HEK293 (cell line): Measurements from ENCODE around the gene ERN2.
"Not testable (repeated sequence)": the region's sequence is repeated elsewhere in the genome, so short reads cannot be mapped to it uniquely, and the experiment has no call there.

Experiments used
- CTCF ChIA-PET: fragments of 350-600 bp; formaldehyde crosslinking; extraction: SDS; loops from one replicate; lab custom pipeline; 2021; ENCODE audit warnings: antibody characterized with exemption; lab: Yijun Ruan, JAX
- POLR2A ChIA-PET: fragments of 300-600 bp; formaldehyde crosslinking; extraction: SDS; loops from one replicate; lab custom pipeline; 2020; ENCODE audit warnings: antibody characterized with exemption, inconsistent platforms; lab: Yijun Ruan, JAX
- H3K27ac ChIP-seq: fragments of 200-500 bp; sonication (Bioruptor generic); 2 replicates; pipeline ENCODE4 v1.5.1; 2014; ENCODE audit warnings: low read depth, low read length, control low read depth, inconsistent platforms; ENCODE audit errors: extremely low read depth
- H3K36me3 ChIP-seq, 2 experiments: fragments of 200-500 bp in 1 of 2; sonication (Bioruptor generic) in 1 of 2; 1 replicate in 1 of 2; 2 replicates in 1 of 2; pipeline ENCODE4 v1.5.1; 2014 to 2017; ENCODE audit warnings: inconsistent platforms in 2 of 2, low read length in 2 of 2; ENCODE audit not compliant: control insufficient read depth in 2 of 2, insufficient read depth in 1 of 2
- H3K4me1 ChIP-seq: fragments of 200-500 bp; sonication (Bioruptor generic); 2 replicates; pipeline ENCODE4 v1.5.1; 2014; ENCODE audit warnings: mild to moderate bottlenecking, low read length, inconsistent platforms; ENCODE audit not compliant: control insufficient read depth, insufficient read depth
- H3K4me3 ChIP-seq: 2 replicates; pipeline ENCODE4 v1.5.1; 2011; ENCODE audit warnings: low read depth, mild to moderate bottlenecking, control low read depth, low read length, moderate library complexity
- H3K9me3 ChIP-seq: fragments of 200-500 bp; sonication (Bioruptor generic); 2 replicates; pipeline ENCODE4 v1.5.1; 2014; ENCODE audit warnings: low read depth, low read length, inconsistent platforms; ENCODE audit not compliant: control insufficient read depth, insufficient read depth
- BCL11B ChIP-seq: fragments of 450-650 bp; formaldehyde crosslinking; IDR thresholded peaks from 2 replicates; pipeline ENCODE4 v1.5.1; 2016; ENCODE audit warnings: low read depth, missing biosample characterization, missing genetic modification characterization
- PBX3 ChIP-seq: sonication (generic); formaldehyde crosslinking; IDR thresholded peaks from 2 replicates; pipeline ENCODE4 v1.8.1; 2022; ENCODE audit warnings: mild to moderate bottlenecking, moderate library complexity, missing genetic modification reagents
- PRDM1 ChIP-seq: fragments of 450-650 bp; formaldehyde crosslinking; IDR thresholded peaks from 2 replicates; pipeline ENCODE4; 2016; ENCODE audit warnings: missing biosample characterization, missing genetic modification characterization
- SCRT1 ChIP-seq: fragments of 450-650 bp; formaldehyde crosslinking; IDR thresholded peaks from 2 replicates; pipeline ENCODE4 v1.5.1; 2016; ENCODE audit warnings: missing biosample characterization, missing genetic modification characterization, borderline replicate concordance
- ZBTB1 ChIP-seq: fragments of 450-650 bp; formaldehyde crosslinking; IDR thresholded peaks from 2 replicates; pipeline ENCODE4 v1.5.1; 2016; ENCODE audit warnings: missing biosample characterization, missing genetic modification characterization
- ZFHX2 ChIP-seq: fragments of 450-650 bp; formaldehyde crosslinking; conservative IDR thresholded peaks from 2 replicates; pipeline ENCODE4 v1.5.1; 2016; ENCODE audit warnings: missing biosample characterization, missing genetic modification characterization
- ZNF140 ChIP-seq: fragments of 450-650 bp; formaldehyde crosslinking; IDR thresholded peaks from 2 replicates; pipeline ENCODE4 v1.5.1; 2016; ENCODE audit warnings: missing biosample characterization, missing genetic modification characterization
- ZNF148 ChIP-seq: fragments of 450-650 bp; formaldehyde crosslinking; IDR thresholded peaks from 2 replicates; pipeline ENCODE4 v1.5.0; 2017; ENCODE audit warnings: missing biosample characterization, missing genetic modification characterization, borderline replicate concordance
- ZNF366 ChIP-seq: fragments of 450-650 bp; formaldehyde crosslinking; conservative IDR thresholded peaks from 2 replicates; pipeline ENCODE4 v1.5.1; 2016; ENCODE audit warnings: missing biosample characterization, missing genetic modification characterization
- ZNF513 ChIP-seq: fragments of 450-650 bp; IDR thresholded peaks from 2 replicates; pipeline ENCODE4 v1.5.1; 2018; ENCODE audit warnings: missing biosample characterization, missing genetic modification characterization
- ZNF514 ChIP-seq: fragments of 450-650 bp; formaldehyde crosslinking; IDR thresholded peaks from 2 replicates; pipeline ENCODE4 v1.5.1; 2016; ENCODE audit warnings: missing biosample characterization, missing genetic modification characterization
- ZNF624 ChIP-seq: fragments of 450-650 bp; formaldehyde crosslinking; IDR thresholded peaks from 2 replicates; pipeline ENCODE4 v1.5.1; 2017; ENCODE audit warnings: missing biosample characterization, missing genetic modification characterization
- ZNF664 ChIP-seq: fragments of 450-650 bp; formaldehyde crosslinking; IDR thresholded peaks from 2 replicates; pipeline ENCODE4 v1.5.1; 2016; ENCODE audit warnings: missing biosample characterization, missing genetic modification characterization
- ZXDB ChIP-seq: fragments of 450-650 bp; formaldehyde crosslinking; IDR thresholded peaks from 2 replicates; pipeline ENCODE4 v1.5.1; 2016; ENCODE audit warnings: missing biosample characterization, missing genetic modification characterization

Gene ERN2

GRCh38 chr16:23753908-23754593, 41.0 kb upstream of the ERN2 start:
- no peaks in the 10 kb centered on the region for H3K36me3 ChIP-seq
- POLR2A ChIA-PET = no interaction called here
- no peak overlapping the region for H3K27ac ChIP-seq
- H3K4me1 ChIP-seq = no peaks in the 10 kb centered on the region
- H3K9me3 ChIP-seq = no peaks in the 10 kb centered on the region
- CTCF ChIA-PET = no interaction called here
- H3K4me3 ChIP-seq = peak overlapping the region; percentile 31; the same call in 1 of the 2 replicates
- TF ChIP-seq PRDM1 = no peak
- TF ChIP-seq PBX3 (CRISPR knock-in tag) = 0 out of 2 replicates have a peak, but pooled peaks have one; percentile 33
- peak; percentile 46; the same call in 1 of the 2 replicates for TF ChIP-seq ZNF664 (tag by site-specific recombination)
- 0 out of 2 replicates have a peak, but pooled peaks have one; percentile 10 for TF ChIP-seq ZXDB (tag by site-specific recombination)
- TF ChIP-seq, all 188 proteins: peak for 3

GRCh38 chr16:23751053-23751452, 38.0 kb upstream of the ERN2 start:
- H3K9me3 ChIP-seq, POLR2A ChIA-PET, H3K36me3 ChIP-seq, H3K4me1 ChIP-seq, H3K27ac ChIP-seq, H3K4me3 ChIP-seq, CTCF ChIA-PET: not testable (repeated sequence)
- TF ChIP-seq ZNF140 (tag by site-specific recombination) = peak; percentile 91

- ChIA-PET POLR2A (no interaction called here), CTCF (interaction anchor here (0.7 to 1.0 kb wide), 2 partner anchors 22 to 287 kb away, joined by 3 to 4 read pairs; no protein-coding TSS in a partner anchor)
- H3K9me3 ChIP-seq = no peaks in the 10 kb centered on the region
Measured at GRCh38 chr16:23748630-23749029, 35.6 kb upstream of the ERN2 start.

More at GRCh38 chr16:23748630-23749029, 35.6 kb upstream of the ERN2 start:
- TF ChIP-seq ZFHX2 = no peak
- no peak for TF ChIP-seq ZNF148
- TF ChIP-seq ZNF513 (tag by site-specific recombination) = no peak
- TF ChIP-seq ZBTB1 = no peak
- TF ChIP-seq ZNF624 (tag by site-specific recombination) = no peak
- no peak for TF ChIP-seq SCRT1 (tag by site-specific recombination)
- TF ChIP-seq BCL11B (tag by site-specific recombination) = no peak
- TF ChIP-seq ZNF366 (tag by site-specific recombination) = peak; percentile 53
- no peak for TF ChIP-seq ZNF514 (tag by site-specific recombination)
- no peak overlapping the region for H3K27ac ChIP-seq
- H3K4me3 ChIP-seq = no peak overlapping the region
- H3K4me1 ChIP-seq = no peaks in the 10 kb centered on the region
- H3K36me3 ChIP-seq = no peaks in the 10 kb centered on the region
